Stimulated activated CD4-positive, alpha-beta T cell treated with anti-CD3 and anti-CD28 coated beads, Interleukin-1b, Interleukin-23, amount 100 ng/mL, for 1 hour (primary cell): ENCODE results near the gene RSPH10B.
"Not testable (repeated sequence)": the region's sequence is repeated elsewhere in the genome, so short reads cannot be mapped to it uniquely, and the experiment has no call there.

ENCODE experiments used
- DNase-seq, 2 donors: peaks; one replicate each; pipeline ENCODE4 v3.0.0-alpha.2; 2020; ENCODE audit warnings: low read depth in 2 of 2

The RSPH10B gene

DNA sequence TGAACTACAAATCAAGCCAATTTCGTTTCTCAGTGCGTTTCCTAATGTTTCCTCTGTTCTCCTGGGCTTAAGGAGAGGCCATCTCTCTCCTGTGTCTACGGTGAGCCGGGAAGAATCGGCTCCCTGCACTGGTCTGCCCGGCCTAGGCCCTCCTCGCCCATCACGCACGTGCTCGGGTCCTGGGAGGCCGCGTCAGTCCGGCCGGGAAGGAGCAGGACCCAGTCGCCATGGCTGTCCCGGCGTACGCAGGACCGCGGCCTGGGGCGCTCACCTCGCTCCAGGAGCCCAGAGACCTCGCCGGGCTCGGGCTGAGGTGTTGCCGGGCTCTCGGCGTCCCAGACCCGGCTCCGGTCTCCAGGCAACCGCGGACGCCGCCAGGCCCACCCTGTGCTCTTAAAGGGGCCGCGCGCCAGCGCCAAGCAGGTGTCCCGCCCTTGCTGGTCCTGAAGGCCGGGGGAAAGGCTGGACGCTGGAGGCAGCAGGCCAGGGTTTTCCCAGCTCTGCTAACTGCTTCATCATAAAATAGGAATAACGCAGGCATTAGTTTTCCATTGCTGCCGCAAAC is at the start of gene RSPH10B:
Gene RSPH10B, minus strand, starts transcription at position 343 of the 565 bp plus-strand sequence. CDS start 3,573 bp downstream, outside the sequence.
- not testable (repeated sequence) for DNase-seq

DNA sequence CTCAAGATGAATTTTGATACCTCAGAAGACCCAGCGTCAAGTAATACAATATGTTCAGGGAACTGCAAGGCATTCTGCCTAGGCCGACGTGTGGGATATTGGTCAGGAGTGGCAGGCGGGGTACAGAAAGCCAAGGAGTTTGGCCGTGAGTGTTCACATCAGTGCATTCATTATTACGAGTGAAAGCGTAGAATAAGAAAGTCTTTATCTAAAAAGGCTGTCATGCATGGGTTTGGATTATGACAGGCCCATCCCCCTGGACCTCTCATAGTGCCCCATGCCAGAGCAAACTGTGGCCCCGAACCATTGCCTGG is 46.1 kb upstream of the RSPH10B start:
- no peak for DNase-seq

DNA sequence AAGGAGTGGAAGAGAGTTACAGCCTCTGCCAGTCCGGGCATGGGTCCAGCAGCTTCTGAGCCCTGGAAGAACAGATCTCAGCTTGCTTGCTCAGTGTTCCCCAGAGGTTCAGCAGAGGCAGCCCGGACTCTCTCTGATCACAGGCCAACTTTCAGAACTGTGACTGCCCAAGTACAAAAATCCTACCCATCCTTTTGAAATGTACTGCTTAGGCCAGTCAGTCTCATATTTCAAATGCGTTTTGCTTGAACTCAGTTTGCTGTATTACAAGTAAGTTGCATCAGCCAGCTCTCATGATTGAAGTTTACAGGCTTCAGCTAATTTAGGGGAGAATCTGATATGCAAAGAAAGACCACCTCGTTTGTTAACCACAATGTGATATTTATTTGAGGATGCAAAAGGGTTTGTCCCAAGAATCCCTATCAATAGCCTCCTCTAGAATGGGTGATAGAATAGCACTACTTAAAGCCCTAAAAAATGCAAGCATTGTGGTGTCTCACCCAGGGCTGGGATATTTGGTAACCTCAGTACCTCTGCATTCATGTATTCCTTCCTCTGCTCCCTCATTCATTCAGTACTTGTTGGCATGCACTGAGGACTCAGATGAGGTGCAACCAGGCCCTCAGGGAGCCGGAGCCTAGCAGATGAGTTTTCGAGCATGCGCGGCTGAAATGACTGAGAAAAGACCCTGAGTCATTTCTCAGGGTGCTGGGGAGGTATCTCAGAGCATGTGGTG is 45.6 kb upstream of the RSPH10B start:
- DNase-seq = no peak

DNA sequence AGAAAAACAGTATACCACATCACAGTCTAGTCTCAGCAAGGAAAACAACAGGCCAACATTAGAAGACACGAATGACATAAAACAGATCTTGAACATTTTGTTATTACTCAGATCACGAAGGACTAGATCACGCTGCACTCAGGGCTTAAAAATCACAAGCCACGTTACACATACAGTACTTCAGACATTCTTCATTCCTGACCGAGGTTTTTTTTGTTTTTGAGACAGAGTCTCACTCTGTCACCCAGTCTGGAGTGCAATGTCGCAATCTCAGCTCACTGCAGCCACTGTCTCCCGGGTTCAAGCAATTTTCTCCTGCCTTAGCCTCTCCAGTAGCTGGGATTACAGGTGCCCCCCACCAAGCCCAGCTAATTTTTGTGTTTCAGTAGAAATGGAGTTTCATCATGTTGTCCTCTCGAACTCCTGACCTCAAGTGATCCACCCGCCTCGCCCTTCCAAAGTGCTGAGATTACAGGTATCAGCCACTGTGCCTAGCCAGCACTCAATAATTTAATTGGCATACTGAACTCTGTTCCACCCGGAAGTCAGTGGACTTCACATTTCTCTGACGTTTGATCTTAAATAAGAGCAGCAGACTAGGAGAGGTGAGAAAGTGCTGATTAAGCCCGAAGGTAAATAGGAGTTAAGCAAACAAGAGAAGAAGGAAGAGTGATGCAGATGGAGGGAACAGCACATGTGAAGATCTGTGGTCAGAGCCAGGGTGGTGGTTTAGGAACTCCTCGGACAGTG is 42.0 kb upstream of the RSPH10B start:
- no peak for DNase-seq

DNA sequence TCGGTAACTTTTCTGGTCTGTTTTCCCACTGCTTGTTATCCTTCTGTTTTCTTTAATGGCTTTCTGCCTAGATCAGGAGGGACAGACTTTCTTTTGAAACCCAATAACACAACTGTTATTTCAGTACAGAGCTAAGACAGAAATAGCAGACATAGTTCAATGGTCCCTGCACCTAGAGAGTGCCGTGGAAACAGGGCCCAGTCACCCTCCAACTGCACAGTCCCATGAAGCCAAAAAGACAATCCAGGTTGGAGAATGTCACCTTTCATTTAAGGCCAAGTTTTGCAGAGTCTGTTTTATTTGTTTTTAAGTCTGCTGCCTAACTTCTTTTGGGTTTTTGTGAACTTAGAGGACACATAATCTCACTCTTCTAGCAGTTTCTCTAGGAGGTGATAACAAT is 41.1 kb upstream of the RSPH10B start:
- DNase-seq = no peak

DNA sequence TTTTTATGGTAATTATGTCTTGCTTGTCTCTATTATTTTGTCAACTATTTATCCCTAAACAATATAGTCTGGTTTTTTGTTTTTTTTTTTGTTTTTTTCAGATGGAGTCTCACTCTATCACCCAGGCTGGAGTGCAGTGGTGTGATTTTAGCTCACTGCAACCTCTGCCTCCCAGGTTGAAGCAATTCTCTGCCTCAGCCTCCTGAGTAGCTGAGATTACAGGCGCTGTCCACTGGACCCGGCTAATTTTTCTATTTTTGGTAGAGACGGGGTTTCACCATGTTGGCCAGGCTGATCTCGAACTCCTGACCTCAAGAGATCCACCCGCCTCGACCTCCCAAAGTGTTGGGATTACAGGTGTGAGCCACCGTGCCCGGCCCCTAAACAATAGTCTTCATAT is 39.9 kb upstream of the RSPH10B start:
- not testable (repeated sequence) for DNase-seq

DNA sequence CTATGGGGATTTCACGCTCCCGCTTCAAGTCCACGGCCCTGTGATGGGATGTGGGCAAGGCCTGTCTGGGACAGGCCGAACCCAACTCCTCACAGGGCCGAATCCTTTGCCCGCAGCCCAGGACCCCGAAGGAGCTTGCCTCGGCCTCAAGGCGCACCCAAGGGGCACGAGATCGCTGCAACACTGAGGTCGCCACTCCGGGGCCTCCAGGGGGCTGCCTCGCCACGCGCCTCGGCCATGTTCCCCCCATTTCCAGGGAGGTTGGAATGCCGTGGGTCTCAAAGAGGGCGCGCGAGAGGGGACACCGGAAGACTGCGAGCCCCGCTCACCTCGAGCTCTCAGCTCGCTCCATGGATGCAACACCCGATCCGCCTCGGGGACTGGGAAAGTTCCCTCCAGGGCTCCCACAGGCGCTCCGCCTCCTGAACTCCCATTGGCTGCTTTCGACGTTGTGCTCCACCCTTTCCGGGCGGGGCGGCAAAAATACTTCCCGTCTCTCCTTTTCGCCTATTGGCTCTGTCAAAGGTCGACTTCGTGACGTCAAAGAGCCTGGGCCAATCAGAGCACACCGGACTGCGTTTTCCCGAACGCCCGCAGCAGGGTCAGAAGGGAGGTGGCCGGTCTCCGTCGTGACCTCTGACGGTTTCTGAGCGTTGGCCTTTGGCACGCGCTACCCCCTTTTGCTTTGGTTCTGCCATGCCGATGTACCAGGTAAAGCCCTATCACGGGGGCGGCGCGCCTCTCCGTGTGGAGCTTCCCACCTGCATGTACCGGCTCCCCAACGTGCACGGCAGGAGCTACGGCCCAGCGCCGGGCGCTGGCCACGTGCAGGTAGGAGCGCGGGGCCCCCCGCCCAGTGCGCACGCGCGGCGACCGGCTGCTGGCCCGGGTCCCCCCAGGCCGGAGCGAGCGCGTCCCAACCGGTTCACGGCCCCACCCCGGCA is 38.5 kb upstream of the RSPH10B start, which contains the start of the genes AIMP2 and PMS2:
Gene AIMP2, plus strand, starts transcription at position 605 of the 944 bp plus-strand sequence. Its CDS starts 92 bp downstream, at position 697.
Gene PMS2, minus strand, starts transcription at position 382 of the 944 bp plus-strand sequence. Its CDS starts 30 bp downstream, at position 352.
- DNase-seq = peak; percentile 81 to 90

DNA sequence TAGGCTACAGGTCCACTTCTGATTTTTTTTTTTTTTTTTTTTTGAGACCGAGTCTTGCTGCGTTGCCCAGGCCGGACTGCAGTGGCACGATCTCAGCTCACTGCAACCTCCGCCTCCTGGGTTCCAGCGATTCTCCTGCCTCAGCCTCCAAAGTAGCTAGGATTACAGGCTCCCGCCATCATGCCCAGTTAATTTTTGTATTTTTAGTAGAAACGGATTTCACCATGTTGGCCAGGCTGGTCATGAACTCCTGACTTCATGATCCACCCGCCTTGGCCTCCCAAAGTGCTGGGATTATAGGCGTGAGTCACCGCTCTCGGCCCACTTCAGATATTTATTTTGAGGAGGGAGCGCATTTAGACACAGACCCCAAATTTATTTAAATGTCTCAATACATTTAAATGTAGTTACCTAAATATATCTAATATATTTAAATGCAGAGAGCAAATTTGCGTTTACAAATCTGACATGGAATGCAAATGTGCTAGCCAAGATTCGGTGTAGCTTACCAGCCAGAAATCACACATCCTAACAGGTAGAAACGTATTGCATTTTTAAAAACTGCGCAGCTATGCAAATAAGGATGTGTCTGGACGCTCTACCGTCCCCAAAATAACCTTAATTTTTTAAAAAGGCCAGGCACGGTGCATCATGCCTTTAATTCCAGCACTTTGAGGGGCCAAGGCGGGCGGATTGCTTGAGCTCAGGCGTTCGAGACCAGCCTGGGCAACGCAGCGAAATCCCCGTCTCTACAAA is 37.5 kb upstream of the RSPH10B start:
- DNase-seq = not testable (repeated sequence)

DNA sequence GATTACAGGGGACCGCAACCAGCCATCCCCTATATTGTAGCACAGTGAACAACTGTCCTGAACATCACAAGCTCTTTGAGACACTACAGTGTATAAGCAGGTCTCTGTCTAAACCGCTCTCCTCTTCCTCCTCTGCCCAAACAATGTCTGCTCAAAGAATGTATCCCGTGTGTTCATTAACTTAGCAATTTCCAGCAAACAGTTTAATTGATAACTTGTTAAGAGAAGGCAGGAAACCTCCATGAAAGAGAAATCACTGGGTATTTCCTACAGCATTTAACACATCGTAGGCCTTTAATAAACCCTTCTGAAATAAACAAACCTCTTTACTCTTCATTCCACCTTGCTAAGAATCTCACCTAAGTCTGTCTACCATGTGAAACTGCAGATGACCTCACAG is 36.9 kb upstream of the RSPH10B start:
- no peak for DNase-seq

DNA sequence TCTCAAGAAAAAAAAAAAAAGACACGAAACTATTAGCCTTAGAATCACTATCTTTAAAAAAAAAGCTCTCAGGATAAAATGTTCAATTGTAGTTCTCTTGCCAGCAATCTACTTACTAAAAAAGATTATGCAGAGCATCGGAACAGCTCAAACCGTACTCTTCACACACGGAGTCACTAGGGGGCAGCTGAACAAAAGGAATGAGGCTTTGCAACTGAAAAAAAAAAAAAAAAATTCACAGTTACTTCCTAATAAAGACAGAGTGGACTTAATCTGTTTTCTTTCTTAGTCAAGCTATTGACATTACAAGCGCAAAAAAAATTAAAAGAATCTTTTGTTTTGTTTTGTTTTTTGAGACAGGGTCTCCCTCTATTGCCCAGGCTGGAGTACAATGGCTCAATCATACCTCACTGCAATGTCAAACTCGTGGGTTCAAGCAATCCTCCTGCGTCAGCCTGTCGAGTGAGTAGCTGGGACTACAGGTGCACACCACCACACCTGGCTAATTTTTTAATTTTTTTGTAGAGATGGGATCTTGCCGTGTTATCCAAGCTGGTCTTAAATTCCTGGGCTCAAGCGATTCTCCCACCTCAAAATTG is 26.8 kb upstream of the RSPH10B start:
- peak in 1 of 2 donors; percentile 15 for DNase-seq

DNA sequence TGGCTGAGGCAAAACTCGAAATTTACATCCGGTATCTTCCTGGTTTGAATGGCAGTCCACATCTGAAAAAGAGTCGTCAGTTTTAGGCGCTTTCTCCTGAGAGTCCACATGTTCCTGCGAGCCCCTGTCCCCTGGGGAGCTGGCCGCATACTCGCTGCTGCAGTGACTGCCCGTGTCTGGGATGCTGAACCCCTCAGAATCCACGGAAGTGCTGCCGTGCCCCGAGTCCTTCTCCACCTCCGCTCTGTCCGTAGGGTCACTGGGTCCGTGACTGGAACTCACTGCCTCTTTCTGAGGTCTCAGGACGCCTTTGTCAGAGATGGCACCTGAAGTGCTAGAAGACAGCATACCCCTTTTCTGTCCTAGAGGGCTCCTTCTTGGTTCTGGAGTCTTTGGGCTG is 16.6 kb upstream of the RSPH10B start:
- DNase-seq = not testable (repeated sequence)

DNA sequence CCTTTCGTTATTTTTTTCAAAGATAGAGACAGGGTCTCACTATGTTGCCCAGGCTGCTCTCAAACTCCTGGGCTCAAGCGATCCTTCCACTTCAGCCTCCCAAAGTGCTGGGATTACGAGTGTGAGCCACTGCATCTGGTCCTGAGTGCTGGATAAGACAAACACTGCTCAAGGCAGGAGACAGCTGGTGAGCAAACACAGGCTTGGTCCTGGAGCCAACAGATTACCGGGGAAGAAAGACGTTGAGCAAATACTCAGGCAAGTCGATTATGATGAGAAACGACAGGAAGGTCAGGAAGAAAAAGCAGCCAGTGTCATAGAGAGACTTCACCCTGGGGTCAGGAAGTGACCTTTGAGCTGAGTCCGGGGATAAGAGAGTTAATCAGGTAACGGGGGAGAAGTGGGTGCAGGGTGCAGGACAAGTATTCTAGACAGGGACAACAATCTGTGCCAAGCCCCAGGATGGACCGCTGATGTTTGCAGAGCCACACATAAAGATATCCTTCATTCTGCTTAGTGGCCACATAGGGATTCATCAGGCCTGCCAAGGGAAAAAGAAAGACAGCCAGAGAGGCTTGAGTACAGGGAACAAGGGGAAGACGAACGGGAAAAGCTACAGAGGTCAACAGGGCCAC is 9.3 kb upstream of the RSPH10B start:
- DNase-seq = not testable (repeated sequence)

DNA sequence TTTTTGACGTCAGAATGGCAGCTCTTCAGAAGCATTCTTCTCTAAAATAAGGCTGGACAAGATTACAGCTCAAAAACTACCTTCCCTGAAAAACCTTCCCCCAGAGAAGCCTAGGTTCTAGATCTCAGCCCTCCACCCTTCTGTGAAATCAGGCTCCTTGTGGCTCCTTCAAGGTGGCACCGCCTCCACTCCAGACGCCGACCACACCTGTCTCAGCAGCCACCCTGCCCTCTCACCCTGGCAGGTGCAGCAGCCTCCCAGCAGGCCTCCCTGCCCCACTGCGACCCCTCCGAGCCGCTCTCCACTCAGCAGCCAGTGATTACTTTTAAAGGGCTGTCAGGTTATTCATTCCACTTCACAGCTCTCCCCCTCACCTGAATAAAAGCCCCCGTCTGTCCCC is 3.1 kb upstream of the RSPH10B start:
- not testable (repeated sequence) for DNase-seq

DNA sequence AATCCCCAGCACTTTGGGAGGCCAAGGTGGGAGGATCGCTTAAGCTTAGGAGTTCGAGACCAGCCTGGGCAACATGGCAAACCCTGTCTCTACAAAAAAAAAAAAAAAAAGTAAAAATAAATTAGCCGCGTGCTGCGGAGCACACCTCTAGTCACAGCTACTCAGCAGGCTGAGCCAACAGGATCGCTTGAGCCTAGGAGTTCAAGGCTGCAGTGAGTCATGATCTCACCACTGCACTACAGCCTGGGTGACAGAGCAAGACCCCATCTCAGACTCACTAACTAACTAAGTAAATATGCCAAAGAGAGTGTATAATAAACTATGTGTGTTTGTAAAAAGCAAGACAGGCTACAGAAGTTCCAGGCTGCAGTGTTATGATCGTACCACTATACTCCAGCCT is 6.7 kb downstream of the RSPH10B start:
- not testable (repeated sequence) for DNase-seq

DNA sequence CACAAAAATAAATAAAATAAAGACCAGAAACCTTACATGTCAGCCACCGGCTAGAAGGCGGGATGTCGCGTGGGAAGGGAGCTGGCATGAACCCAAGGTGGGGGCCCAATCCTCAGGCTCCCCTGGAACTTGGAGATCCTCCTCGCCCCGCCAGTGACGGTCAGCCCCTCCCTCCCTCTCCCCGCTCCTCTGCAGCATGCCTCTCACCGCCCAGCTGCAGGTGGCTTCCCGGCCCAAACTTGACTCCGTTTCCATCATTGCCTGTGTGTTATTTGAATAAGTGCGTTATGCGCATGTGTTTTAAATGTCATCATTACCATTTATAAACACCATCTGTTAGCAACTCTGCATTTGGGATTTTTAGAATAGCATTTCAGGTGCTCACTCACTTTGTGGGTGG is 7.3 kb downstream of the RSPH10B start:
- not testable (repeated sequence) for DNase-seq

DNA sequence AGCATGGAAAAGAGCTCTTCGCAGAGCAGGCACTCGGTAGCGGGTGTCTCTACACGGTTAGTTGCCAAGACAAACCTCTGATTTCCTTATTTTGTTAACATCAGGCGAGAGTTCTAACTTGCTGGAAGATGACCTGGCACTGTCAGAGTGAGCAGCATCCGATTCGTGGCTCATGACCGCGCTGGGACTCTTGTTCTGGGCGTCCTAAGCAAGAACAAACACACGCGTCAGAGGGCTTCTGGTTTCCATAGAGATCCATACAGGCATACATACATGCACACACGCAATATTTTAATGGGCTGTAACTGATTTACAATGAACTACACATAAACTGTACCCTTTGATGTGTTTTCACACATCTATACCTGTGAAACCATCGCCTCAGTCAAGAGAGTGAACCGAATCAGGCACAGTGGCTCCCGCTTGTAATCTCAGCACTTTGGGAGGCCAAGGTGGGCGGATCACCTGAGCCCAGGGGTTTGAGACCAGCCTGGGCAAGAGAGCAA is 35.5 kb downstream of the RSPH10B start:
- not testable (repeated sequence) for DNase-seq

DNA sequence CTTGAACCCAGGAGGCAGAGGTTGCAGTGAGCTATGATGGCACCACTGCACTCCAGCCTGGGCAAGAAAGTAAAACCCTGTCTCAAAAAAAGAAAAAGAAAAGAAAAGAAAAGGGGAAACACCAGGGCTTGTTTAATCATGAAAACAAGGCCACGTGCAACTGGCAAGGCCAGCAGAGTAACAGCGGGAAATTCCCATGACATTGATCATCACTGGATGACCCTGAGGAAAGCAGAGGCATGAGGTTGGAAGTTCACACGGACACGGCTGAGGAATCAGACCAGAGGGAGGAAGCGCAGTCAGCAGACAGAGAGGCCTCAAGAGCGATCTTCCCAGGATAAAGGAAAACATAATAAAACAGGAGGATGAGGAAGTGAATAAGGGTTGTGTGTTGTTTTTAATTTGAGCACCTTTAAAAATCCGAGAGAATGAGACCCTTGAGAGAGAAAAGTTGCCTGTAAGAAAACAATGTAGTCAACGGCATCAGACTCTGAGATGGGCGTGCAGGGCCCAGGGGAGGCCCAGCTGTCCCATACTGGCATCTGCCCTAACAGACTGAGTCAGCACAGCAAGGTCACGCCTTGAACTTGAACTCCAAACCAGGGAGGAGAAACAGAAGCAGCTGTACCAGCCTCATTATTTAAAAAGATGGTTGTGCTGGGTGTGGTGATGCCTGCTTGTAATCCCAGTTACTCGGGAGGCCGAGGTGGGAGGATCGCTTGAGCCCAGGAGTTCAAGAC is 38.4 kb downstream of the RSPH10B start:
- DNase-seq = not testable (repeated sequence)

DNA sequence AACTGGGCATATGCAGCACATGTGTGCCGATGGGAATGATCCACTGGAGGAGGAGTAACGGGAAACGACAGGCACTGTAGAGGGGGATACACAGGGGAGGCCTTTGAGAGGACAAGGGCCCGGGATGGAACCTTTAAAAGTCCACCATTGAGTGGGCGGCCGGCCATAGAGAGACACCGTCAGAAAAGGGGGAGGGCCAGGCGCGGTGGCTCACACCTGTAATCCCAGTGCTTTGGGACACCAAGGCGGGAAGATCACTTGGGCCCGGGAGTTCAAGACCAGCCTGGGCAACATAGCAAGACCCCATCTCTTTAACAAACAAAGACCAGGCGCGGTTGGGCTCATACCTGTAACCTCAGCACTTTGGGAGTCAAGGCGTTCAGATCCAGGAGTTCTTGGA is 39.2 kb downstream of the RSPH10B start:
- not testable (repeated sequence) for DNase-seq

DNA sequence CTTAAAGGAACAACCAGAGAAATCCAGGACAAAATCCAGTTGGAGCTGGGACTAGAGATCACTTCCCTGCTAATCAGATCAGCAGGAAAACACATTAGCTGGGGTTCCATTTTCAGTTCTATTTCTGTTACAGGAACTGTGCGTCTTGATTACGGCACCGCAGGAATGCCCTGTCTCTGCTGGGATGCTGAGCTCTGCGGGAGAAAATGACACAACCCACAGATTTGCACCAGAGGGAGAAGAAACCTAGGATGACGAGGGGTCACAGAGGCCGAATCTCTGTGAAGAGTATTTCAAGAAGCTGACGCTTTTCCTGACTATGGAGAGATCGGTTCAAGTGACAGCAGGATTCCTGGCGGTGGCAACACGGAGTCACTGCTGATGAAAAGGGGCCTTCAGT is 40.2 kb downstream of the RSPH10B start:
- not testable (repeated sequence) for DNase-seq
